GM11168 (cell line): ENCODE measurements around the gene MAFG.
"Not testable (repeated sequence)": the region's sequence is repeated elsewhere in the genome, so short reads cannot be mapped to it uniquely, and the experiment has no call there.

ENCODE experiments used
- in situ Hi-C: fragments of 300-500 bp; cut with MboI; formaldehyde crosslinking; loops from one replicate; pipeline ENCODE4 v1.12.0; 2022; ENCODE audit warnings: low sequenced_read_pairs; ENCODE audit not compliant: unreplicated experiment

MAFG gene

GRCh38 chr17:81958633-81959342 lies 31.3 kb upstream of the MAFG start:
- in situ Hi-C loops, result no loop called here

GRCh38 chr17:81957691-81958432 lies 30.3 kb upstream of the MAFG start:
- in situ Hi-C loops, result no loop called here

- in situ Hi-C loops, result no loop called here
Observed at GRCh38 chr17:81956607-81957589, 29.4 kb upstream of the MAFG start.

GRCh38 chr17:81955756-81956544 lies 28.4 kb upstream of the MAFG start:
- in situ Hi-C loops, result no loop called here

GRCh38 chr17:81955058-81955681 lies 27.6 kb upstream of the MAFG start:
- in situ Hi-C loops, result no loop called here

GRCh38 chr17:81954131-81955057 lies 26.9 kb upstream of the MAFG start:
- in situ Hi-C loops, result no loop called here

- in situ Hi-C loops, result not testable (repeated sequence)
Observed at GRCh38 chr17:81953443-81953842, 25.9 kb upstream of the MAFG start.

- in situ Hi-C loops, result no loop called here
Observed at GRCh38 chr17:81952792-81953228, 25.3 kb upstream of the MAFG start.

- in situ Hi-C loops, result no loop called here
Observed at GRCh38 chr17:81951785-81952684, 24.5 kb upstream of the MAFG start.

- in situ Hi-C loops, result no loop called here
Observed at GRCh38 chr17:81950501-81950900, 23.0 kb upstream of the MAFG start.

GRCh38 chr17:81948635-81949378 lies 21.3 kb upstream of the MAFG start:
- in situ Hi-C loops, result no loop called here

- in situ Hi-C loops, result no loop called here
Observed at GRCh38 chr17:81947189-81947588, 19.7 kb upstream of the MAFG start, which contains the start of gene MYADML2. Gene MYADML2 (minus strand): TSS chr17:81947233. CDS start chr17:81941741, 5,492 bp downstream.

- in situ Hi-C loops, result no loop called here
Observed at GRCh38 chr17:81944858-81945257, 17.3 kb upstream of the MAFG start.

GRCh38 chr17:81942167-81942553 lies 14.6 kb upstream of the MAFG start:
- in situ Hi-C loops, result no loop called here

GRCh38 chr17:81941484-81942166 lies 14.1 kb upstream of the MAFG start:
- in situ Hi-C loops, result no loop called here
